ENCODE results near the gene TMEFF2. TPM values are rescaled to one million over a fixed set of nuclear protein-coding genes. Genes with fewer than 3 reads are reported as not detected.

TMEFF2 gene
- total and polyA plus RNA-seq, 10 of the 15 experiments (the other 5 are each of a cell fraction or from before 2014, with no cell fraction given): not detected

DNA sequence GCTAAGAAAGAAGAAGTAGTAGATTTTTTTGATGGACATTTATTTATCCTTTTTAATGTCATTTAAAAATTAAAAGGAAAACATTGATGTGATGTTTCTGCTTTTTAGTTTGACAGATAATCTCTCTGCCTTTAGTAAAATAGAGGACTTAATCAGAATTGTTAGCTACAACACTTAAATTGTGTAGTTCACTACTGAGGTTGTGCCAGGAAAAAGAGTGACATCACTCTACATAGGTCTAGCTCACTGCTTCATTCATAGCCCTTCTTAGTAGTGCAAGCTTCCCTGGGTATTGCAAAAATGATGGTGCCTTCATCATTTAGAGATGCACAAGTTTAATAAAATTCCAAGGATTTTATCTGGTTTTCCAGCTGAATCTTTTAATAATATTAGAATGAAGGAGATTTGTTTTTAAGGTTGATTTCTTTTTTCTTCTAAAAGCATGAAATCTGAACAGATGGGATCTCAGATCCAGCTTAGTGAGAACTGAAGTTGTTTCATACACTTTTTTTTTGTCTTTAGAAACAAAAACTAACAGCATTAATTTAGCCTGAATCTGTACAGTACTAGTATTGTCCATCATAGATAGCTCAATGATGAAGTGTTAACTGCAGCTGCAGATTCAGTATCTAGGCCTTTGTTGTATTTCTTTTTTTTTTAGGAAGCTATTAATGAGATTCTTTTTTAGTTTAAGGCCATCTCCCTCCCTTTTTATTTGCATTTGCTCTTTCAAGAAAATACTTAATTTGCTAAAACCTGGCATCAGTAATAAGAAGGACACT, 20.6 kb upstream of the TMEFF2 start (continued):
- TF ChIP-seq, protein P1, sequence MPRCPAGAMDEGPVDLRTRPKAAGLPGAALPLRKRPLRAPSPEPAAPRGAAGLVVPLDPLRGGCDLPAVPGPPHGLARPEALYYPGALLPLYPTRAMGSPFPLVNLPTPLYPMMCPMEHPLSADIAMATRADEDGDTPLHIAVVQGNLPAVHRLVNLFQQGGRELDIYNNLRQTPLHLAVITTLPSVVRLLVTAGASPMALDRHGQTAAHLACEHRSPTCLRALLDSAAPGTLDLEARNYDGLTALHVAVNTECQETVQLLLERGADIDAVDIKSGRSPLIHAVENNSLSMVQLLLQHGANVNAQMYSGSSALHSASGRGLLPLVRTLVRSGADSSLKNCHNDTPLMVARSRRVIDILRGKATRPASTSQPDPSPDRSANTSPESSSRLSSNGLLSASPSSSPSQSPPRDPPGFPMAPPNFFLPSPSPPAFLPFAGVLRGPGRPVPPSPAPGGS (IDR thresholded peaks at IDR 0.05; ENCODE audit: borderline replicate concordance, insufficient read depth, low read depth, low read length, poor library complexity, severe bottlenecking): no peak
- TF ChIP-seq LARP7 (IDR thresholded peaks at IDR 0.05) (no peak), ZNF384 (IDR thresholded peaks at IDR 0.05; ENCODE audit: borderline replicate concordance, low read depth, low read length) (no peak), MTA3 (IDR thresholded peaks at IDR 0.05; ENCODE audit: borderline replicate concordance, low read length) (no peak), YY1 (IDR thresholded peaks at IDR 0.05; ENCODE audit: low read depth, low read length) (no peak), SP1 (IDR thresholded peaks at IDR 0.05; ENCODE audit: low read depth, low read length) (no peak)
- TF ChIP-seq, protein P2, sequence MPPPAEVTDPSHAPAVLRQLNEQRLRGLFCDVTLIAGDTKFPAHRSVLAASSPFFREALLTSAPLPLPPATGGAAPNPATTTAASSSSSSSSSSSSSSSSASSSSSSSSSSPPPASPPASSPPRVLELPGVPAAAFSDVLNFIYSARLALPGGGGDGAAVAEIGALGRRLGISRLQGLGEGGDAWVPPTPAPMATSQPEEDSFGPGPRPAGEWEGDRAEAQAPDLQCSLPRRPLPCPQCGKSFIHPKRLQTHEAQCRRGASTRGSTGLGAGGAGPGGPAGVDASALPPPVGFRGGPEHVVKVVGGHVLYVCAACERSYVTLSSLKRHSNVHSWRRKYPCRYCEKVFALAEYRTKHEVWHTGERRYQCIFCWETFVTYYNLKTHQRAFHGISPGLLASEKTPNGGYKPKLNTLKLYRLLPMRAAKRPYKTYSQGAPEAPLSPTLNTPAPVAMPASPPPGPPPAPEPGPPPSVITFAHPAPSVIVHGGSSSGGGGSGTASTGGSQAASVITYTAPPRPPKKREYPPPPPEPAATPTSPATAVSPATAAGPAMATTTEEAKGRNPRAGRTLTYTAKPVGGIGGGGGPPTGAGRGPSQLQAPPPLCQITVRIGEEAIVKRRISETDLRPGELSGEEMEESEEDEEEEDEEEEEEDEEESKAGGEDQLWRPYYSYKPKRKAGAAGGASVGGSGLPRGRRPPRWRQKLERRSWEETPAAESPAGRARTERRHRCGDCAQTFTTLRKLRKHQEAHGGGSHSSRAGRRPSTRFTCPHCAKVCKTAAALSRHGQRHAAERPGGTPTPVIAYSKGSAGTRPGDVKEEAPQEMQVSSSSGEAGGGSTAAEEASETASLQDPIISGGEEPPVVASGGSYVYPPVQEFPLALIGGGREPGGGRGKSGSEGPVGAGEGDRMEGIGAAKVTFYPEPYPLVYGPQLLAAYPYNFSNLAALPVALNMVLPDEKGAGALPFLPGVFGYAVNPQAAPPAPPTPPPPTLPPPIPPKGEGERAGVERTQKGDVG (CRISPR knock-in tag; IDR thresholded peaks at IDR 0.05): no peak

DNA sequence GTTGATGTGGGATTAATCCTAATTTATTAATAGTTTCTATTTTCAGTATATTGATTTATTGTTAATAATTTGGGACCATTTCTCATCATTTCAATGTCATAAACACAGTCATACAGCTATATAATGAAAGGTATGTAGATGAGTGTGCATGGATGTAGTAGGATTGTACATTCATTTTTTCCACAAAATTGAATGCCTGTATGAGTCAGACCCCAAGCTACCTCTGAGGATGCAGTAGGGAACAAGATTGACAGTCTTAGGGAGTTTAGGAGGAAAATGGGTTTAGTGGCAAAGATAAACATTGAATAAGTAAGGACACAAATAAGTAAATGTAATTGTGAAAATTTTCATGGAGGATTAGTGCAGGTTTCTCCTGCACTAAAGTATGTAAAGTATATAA, 14.1 kb upstream of the TMEFF2 start:
- in situ Hi-C loops (cut with MboI) (no loop called here), intact Hi-C loops (cut with micrococcal nuclease; ENCODE audit: unreplicated experiment) (no loop called here)
- Histone ChIP-seq H4K20me1 (ENCODE audit: control insufficient read depth, insufficient read depth) (no peaks in the 10 kb centered on the region), H3K36me3 (ENCODE audit: control insufficient read depth in 2 of 2, insufficient read depth in 2 of 2, low read length in 1 of 2) (no peaks in the 10 kb centered on the region), H3K4me2 (ENCODE audit: control insufficient read depth, insufficient read depth) (no peak overlapping the region), H2AFZ (ENCODE audit: control insufficient read depth, low read depth, low read length) (no peak overlapping the region), H3K79me2 (ENCODE audit: control insufficient read depth, insufficient read depth, low read length) (no peaks in the 10 kb centered on the region), H3K27ac (ENCODE audit: control insufficient read depth, insufficient read depth) (no peak overlapping the region), H3K4me3 (no peak overlapping the region), H3K9ac (ENCODE audit: control insufficient read depth, insufficient read depth, low read length) (no peak overlapping the region), H3K27me3 (replicated peaks in 1 of 2; ENCODE audit: control insufficient read depth in 2 of 2, insufficient read depth in 2 of 2, low read length in 1 of 2) (no peaks in the 10 kb centered on the region), H3K9me3 (replicated peaks; ENCODE audit: control insufficient read depth, insufficient read depth, low read length) (no peaks in the 10 kb centered on the region), H3K4me1 (ENCODE audit: control insufficient read depth, insufficient read depth, low read length) (no peaks in the 10 kb centered on the region)
- ChIA-PET SMC1A (ENCODE audit: uncharacterized antibody, unreplicated experiment) (no interaction called here), CTCF (no interaction called here), RAD21 (ENCODE audit: unreplicated experiment) (no interaction called here), POLR2A (no interaction called here)
- ATAC-seq (no peak), FAIRE-seq (no peak), DNase-seq (ENCODE audit: low read depth, low spot score) (no peak)
- no TSS peak for BruUV-seq (replicated peaks)
- TF ChIP-seq KAT2A (conservative IDR thresholded peaks at IDR 0.05; ENCODE audit: control insufficient read depth, low read depth, low read length) (no peak), SMARCA5 (IDR thresholded peaks at IDR 0.05) (no peak), ZSCAN29 (IDR thresholded peaks at IDR 0.05) (no peak), RBBP5 (conservative IDR thresholded peaks at IDR 0.05) (no peak), WRNIP1 (IDR thresholded peaks at IDR 0.05; ENCODE audit: borderline replicate concordance, low read depth, low read length) (no peak), POLR2AphosphoS2 (IDR thresholded peaks at IDR 0.05; ENCODE audit: low read depth, low read length) (no peak)
- TF ChIP-seq, protein P1 (IDR thresholded peaks at IDR 0.05; ENCODE audit: borderline replicate concordance, insufficient read depth, low read depth, low read length, poor library complexity, severe bottlenecking): no peak
- TF ChIP-seq, protein P3, sequence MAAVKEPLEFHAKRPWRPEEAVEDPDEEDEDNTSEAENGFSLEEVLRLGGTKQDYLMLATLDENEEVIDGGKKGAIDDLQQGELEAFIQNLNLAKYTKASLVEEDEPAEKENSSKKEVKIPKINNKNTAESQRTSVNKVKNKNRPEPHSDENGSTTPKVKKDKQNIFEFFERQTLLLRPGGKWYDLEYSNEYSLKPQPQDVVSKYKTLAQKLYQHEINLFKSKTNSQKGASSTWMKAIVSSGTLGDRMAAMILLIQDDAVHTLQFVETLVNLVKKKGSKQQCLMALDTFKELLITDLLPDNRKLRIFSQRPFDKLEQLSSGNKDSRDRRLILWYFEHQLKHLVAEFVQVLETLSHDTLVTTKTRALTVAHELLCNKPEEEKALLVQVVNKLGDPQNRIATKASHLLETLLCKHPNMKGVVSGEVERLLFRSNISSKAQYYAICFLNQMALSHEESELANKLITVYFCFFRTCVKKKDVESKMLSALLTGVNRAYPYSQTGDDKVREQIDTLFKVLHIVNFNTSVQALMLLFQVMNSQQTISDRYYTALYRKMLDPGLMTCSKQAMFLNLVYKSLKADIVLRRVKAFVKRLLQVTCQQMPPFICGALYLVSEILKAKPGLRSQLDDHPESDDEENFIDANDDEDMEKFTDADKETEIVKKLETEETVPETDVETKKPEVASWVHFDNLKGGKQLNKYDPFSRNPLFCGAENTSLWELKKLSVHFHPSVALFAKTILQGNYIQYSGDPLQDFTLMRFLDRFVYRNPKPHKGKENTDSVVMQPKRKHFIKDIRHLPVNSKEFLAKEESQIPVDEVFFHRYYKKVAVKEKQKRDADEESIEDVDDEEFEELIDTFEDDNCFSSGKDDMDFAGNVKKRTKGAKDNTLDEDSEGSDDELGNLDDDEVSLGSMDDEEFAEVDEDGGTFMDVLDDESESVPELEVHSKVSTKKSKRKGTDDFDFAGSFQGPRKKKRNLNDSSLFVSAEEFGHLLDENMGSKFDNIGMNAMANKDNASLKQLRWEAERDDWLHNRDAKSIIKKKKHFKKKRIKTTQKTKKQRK (IDR thresholded peaks at IDR 0.05; ENCODE audit: low read depth, low read length): no peak
